Neural crest cell (in vitro differentiated cells): ENCODE results near the gene MTHFD1L. TPM values are rescaled to one million over a fixed set of nuclear protein-coding genes. Genes with fewer than 3 reads are reported as not detected.

Experiments used
- DNase-seq: peaks from one replicate; pipeline ENCODE4 v3.0.0; 2021; ENCODE audit warnings: low read depth, mixed read lengths, low spot score
- H3K27ac Mint-ChIP-seq: one replicate; pipeline ENCODE4 v1.8.0; 2021; ENCODE audit warnings: mild to moderate bottlenecking, mixed read lengths; ENCODE audit not compliant: unreplicated experiment
- H3K27me3 Mint-ChIP-seq: 2 replicates; pipeline ENCODE4 v1.8.0; 2021; ENCODE audit warnings: low read depth, mild to moderate bottlenecking, mixed read lengths
- H3K36me3 Mint-ChIP-seq: 2 replicates; pipeline ENCODE4 v1.8.0; 2021; ENCODE audit warnings: low read depth, mild to moderate bottlenecking, mixed read lengths
- H3K4me1 Mint-ChIP-seq: 2 replicates; pipeline ENCODE4 v1.8.0; 2021; ENCODE audit warnings: mixed read lengths
- H3K4me3 Mint-ChIP-seq: one replicate; pipeline ENCODE4 v1.8.0; 2021; ENCODE audit warnings: mild to moderate bottlenecking, mixed read lengths
- H3K9me3 Mint-ChIP-seq: 2 replicates; pipeline ENCODE4 v1.8.0; 2021; ENCODE audit warnings: mixed read lengths
- total RNA-seq: library from RNA; stranded (reverse); gene quantifications from 2 replicates; pipeline ENCODE4 v1.2.1, GENCODE V29; 2021
- TF ChIP-seq, protein P1 (sequence below): fragments of 200-600 bp; sonication (generic); conservative IDR thresholded peaks from 2 replicates; pipeline ENCODE4 v1.5.0; 2021; ENCODE audit warnings: antibody characterized with exemption, mild to moderate bottlenecking

Gene MTHFD1L
- total RNA-seq, 1 donor from 2014 or later, result 71.3 TPM

DNA sequence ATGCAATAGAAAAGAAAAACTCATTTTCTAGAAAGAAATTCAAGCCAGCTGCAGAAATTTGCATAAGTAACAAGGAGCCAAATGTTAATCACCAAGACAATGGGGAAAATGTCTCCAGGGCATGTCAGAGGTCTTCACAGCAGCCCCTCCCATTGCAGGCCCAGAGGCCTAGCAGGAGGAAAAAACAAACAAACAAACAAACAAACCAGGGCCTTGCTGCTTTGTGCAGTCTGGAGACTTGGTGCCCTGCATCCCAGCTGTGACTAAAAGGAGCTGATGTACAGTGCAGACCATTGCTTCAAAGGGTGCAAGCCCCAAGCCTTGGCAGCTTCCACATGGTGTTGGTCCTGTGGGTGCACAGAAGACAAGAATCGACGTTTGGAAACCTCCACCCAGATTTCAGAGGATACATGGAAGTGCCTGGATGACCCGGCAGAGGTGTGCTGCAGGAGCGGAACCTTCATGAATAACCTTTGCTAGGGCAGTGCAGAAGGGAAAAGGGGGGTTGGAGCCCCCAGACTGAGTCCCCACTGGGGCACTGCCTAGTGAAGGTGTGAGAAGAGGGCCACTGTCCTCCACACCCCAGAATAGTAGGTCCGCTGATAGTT lies 263.4 kb downstream of the MTHFD1L start:
- H3K4me3 Mint-ChIP-seq, result no peak overlapping the region
- H3K4me1 Mint-ChIP-seq, result peaks cover 6% of the 10 kb centered on the region
- peaks cover 8% of the 10 kb centered on the region for H3K9me3 Mint-ChIP-seq
- H3K36me3 Mint-ChIP-seq, result peaks cover 4% of the 10 kb centered on the region
- H3K27ac Mint-ChIP-seq, result peak overlapping the region; percentile 47
- no peak for DNase-seq
- TF ChIP-seq, protein P1, sequence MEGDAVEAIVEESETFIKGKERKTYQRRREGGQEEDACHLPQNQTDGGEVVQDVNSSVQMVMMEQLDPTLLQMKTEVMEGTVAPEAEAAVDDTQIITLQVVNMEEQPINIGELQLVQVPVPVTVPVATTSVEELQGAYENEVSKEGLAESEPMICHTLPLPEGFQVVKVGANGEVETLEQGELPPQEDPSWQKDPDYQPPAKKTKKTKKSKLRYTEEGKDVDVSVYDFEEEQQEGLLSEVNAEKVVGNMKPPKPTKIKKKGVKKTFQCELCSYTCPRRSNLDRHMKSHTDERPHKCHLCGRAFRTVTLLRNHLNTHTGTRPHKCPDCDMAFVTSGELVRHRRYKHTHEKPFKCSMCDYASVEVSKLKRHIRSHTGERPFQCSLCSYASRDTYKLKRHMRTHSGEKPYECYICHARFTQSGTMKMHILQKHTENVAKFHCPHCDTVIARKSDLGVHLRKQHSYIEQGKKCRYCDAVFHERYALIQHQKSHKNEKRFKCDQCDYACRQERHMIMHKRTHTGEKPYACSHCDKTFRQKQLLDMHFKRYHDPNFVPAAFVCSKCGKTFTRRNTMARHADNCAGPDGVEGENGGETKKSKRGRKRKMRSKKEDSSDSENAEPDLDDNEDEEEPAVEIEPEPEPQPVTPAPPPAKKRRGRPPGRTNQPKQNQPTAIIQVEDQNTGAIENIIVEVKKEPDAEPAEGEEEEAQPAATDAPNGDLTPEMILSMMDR, result no peak
- H3K27me3 Mint-ChIP-seq, result no peaks in the 10 kb centered on the region

DNA sequence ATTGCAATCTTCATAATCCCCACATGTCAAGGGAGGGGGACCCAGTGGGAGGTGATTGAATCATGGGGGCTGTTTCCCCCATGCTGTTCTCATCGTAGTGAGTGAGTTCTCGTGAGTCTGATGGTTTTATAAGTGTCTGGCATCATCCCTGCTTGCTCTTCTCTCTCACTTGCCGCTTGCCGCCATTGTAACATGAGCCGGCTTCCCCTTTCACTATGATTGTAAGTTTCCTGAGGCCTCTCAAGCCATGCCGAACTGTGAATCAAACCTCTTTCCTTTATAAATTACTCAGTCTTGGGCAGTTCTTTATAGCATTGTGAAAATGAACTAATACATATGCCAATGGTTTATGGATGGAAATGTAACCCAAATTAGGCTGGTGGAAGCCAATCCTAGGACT lies 264.8 kb downstream of the MTHFD1L start:
- peaks cover 6% of the 10 kb centered on the region for H3K4me1 Mint-ChIP-seq
- H3K36me3 Mint-ChIP-seq, result peaks cover 4% of the 10 kb centered on the region
- TF ChIP-seq, protein P1, result no peak
- no peak overlapping the region for H3K4me3 Mint-ChIP-seq
- no peak overlapping the region for H3K27ac Mint-ChIP-seq
- peaks cover 12% of the 10 kb centered on the region for H3K9me3 Mint-ChIP-seq
- no peaks in the 10 kb centered on the region for H3K27me3 Mint-ChIP-seq
- DNase-seq, result no peak

DNA sequence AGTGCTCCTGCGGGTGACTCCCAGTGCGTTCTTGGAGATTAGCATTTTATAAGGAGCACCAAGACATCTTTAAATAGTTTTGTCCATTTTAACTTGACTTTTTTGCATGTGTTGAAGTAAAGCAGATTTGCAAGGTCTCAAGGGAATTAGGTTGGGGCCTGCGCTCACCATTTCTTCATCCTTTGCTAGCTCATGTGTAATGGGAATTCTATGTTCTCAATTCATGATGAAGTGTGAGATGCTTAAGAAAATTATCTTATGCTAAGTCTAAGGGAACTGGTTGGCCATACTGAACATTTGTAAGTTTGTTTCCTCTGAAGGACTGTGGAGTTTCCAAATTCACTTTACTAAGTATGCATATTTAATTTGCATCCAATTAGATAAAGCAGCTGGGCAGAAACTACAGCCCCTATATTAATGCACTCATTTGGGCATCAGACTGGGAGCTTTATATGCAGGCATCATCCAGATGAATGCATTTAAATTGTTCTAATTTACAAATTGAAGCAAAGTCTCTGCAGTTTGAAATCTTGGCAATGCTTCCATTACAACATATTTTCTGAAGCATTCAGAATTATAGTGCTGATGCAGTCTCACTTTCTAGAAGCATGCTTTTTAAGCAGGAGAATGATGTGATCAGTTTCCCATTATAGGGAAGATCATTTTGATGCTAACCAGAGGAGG lies 266.0 kb downstream of the MTHFD1L start:
- Mint-ChIP-seq H3K36me3 (peaks cover 4% of the 10 kb centered on the region), H3K4me1 (peaks cover 12% of the 10 kb centered on the region), H3K27me3 (no peaks in the 10 kb centered on the region), H3K27ac (no peak overlapping the region), H3K4me3 (no peak overlapping the region), H3K9me3 (peaks cover 12% of the 10 kb centered on the region)
- TF ChIP-seq, protein P1, result no peak
- no peak for DNase-seq

DNA sequence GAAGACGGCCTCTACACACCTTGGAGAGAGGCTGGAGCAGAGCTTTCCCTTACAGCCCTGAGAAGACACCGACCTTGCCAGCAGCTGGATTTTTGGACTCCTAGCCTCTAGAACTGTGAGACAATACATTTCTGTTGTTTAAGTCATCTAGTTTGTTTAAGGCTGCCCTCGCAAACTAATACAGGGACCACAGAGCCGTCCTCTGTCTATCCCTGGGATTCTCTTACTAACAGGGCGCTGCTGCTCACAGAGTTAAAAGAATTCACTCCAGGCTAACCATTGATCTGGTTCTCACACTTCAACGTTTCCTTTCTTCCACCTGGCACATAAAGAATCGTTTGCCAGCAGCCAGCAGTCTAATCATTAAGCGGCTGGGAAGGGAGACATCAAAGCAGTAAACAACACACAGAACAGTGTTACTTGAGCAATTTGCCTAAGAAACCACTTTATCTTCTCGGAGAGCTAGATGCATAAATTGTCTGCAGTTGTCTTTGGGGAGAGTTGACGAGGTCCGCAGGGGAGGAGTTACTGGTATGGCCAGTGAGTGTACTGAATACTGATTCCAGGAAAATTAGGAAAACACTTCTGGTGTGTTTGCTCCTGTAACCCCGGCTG lies 270.7 kb downstream of the MTHFD1L start:
- peak overlapping the region; percentile 12 for H3K4me3 Mint-ChIP-seq
- peak overlapping the region; percentile 10 for H3K27ac Mint-ChIP-seq
- TF ChIP-seq, protein P1, result no peak
- no peaks in the 10 kb centered on the region for H3K36me3 Mint-ChIP-seq
- H3K9me3 Mint-ChIP-seq, result peaks cover 6% of the 10 kb centered on the region
- H3K27me3 Mint-ChIP-seq, result no peaks in the 10 kb centered on the region
- no peak for DNase-seq
- H3K4me1 Mint-ChIP-seq, result peaks cover 31% of the 10 kb centered on the region

DNA sequence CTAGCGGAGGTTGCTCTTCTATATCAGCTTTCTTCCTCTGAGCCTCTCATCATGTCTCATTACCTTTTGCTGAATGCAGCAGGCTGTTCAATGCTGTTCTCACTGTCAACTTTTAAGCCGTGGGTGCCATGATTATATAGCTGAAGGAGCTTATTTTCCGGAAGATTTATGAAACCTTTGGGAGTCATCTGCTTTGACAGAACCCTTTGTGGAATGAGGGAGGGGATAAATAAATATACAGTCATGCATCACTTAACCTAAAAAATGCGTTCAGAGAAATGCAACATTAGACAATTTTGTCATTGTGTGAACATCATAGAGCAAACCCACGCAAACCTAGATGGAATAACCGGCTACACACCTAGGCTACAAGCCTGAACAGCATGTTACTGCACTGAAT lies 272.0 kb downstream of the MTHFD1L start:
- DNase-seq, result no peak
- H3K9me3 Mint-ChIP-seq, result peaks cover 4% of the 10 kb centered on the region
- H3K4me3 Mint-ChIP-seq, result no peak overlapping the region
- no peak overlapping the region for H3K27ac Mint-ChIP-seq
- peaks cover 38% of the 10 kb centered on the region for H3K4me1 Mint-ChIP-seq
- TF ChIP-seq, protein P1, result no peak
- H3K36me3 Mint-ChIP-seq, result no peaks in the 10 kb centered on the region
- H3K27me3 Mint-ChIP-seq, result no peaks in the 10 kb centered on the region
